Lung (tissue), 12 donors: ENCODE measurements around the gene ATP6V1B1. TPM values are rescaled to one million over a fixed set of nuclear protein-coding genes. Genes with fewer than 3 reads are reported as not detected.

Source experiments
- ATAC-seq: fragments of 200-7000 bp; cut with Tn5 transposase; one replicate; pipeline ENCODE4 v1.9.1; 2020; ENCODE audit warnings: moderate number of reproducible peaks; ENCODE audit not compliant: insufficient read depth, low FRiP score
- DNase-seq, 3 donors: peaks; one replicate each; pipeline ENCODE4 v3.0.0-alpha.2; 2013 to 2017
- H3K27ac ChIP-seq, 2 donors: one replicate each; pipeline ENCODE4 v1.5.1; 2013; ENCODE audit warnings: mild to moderate bottlenecking in 2 of 2, moderate library complexity in 2 of 2, control low read depth in 1 of 2, inconsistent platforms in 1 of 2, low read depth in 1 of 2, low read length in 1 of 2
- H3K27me3 ChIP-seq, 3 donors: one replicate each; pipeline ENCODE4 v1.5.1; 2013; ENCODE audit warnings: low read length in 2 of 3; ENCODE audit not compliant: control insufficient read depth in 3 of 3, insufficient read depth in 3 of 3
- H3K36me3 ChIP-seq, 4 donors: one replicate each; pipeline ENCODE4 v1.5.1; 2013; ENCODE audit warnings: low read length in 4 of 4, mild to moderate bottlenecking in 1 of 4, moderate library complexity in 1 of 4; ENCODE audit not compliant: control insufficient read depth in 4 of 4, insufficient read depth in 4 of 4
- H3K4me1 ChIP-seq, 5 donors: one replicate each; pipeline ENCODE4 v1.5.1; 2013; ENCODE audit warnings: low read length in 5 of 5, mild to moderate bottlenecking in 2 of 5, moderate library complexity in 1 of 5; ENCODE audit not compliant: control insufficient read depth in 5 of 5, insufficient read depth in 5 of 5
- H3K4me3 ChIP-seq: one replicate; pipeline ENCODE4 v1.5.1; 2013; ENCODE audit warnings: mild to moderate bottlenecking, control low read depth, moderate library complexity
- H3K9ac ChIP-seq, 2 donors: one replicate each; pipeline ENCODE4 v1.5.1; 2013; ENCODE audit warnings: low read length in 2 of 2, control low read depth in 1 of 2; ENCODE audit not compliant: insufficient read depth in 1 of 2
- H3K9me3 ChIP-seq, 4 donors: one replicate each; pipeline ENCODE4 v1.5.1; 2013; ENCODE audit warnings: low read length in 3 of 4, mild to moderate bottlenecking in 1 of 4, moderate library complexity in 1 of 4; ENCODE audit not compliant: control insufficient read depth in 4 of 4, insufficient read depth in 3 of 4
- CTCF ChIP-seq: IDR thresholded peaks from 2 replicates; pipeline ENCODE4 v1.5.1; 2012; ENCODE audit warnings: mild to moderate bottlenecking; ENCODE audit errors: control extremely low read depth, extremely low read depth
- whole genome bisulfite sequencing, 2 donors: extraction: QIAGEN DNeasy Blood & Tissue Kit; methylation state at CpG; one replicate each; pipeline ENCODE4 v1.1.7; 2013; 5-methylcytosine and 5-hydroxymethylcytosine counted together
- polyA plus RNA-seq, 2 donors: library from polyadenylated mRNA; stranded (reverse); fragments of 200-250 nt; gene quantifications; one replicate each; pipeline ENCODE4 v1.2.1, GENCODE V29; 2013
- total RNA-seq, 2 donors: library from RNA; depleted of rRNA in 1 of 2; stranded (reverse); fragments of >200 nt in 1 of 2; gene quantifications; one replicate each; pipeline ENCODE4 v1.2.1, GENCODE V29; 2014 to 2021
- donor health status: control.
- donor health status: control.
- donor health status: Bipolar disorder and iron deficiency.
- donor health status: healthy.
- donor health status: DM: yes; HTN: yes; CAD: no.

ATP6V1B1 gene
- total and polyA plus RNA-seq, 4 donors: 0.33 to 5.9 (median 1.8) TPM

GRCh38 chr2:70949086-70949485 lies 13.4 kb downstream of the ATP6V1B1 start:
- 78 to 80% methylated on average over 11 of the region's 11 CpGs for WGBS, 2 donors
- Histone ChIP-seq H3K36me3 (no peaks in the 10 kb centered on the region), H3K4me3 (no peak overlapping the region), H3K4me1 (peaks cover 0 to 6% (median 0%) of the 10 kb centered on the region in 5 donors), H3K9me3 (no peaks in the 10 kb centered on the region), H3K27ac (no peak overlapping the region), H3K9ac (no peak overlapping the region), H3K27me3 (peaks cover 0 to 54% (median 19%) of the 10 kb centered on the region in 3 donors)
- ATAC-seq (no peak), DNase-seq (no peak)
- TF ChIP-seq CTCF: no peak

- whole genome bisulfite sequencing, 2 donors: 85 to 87% methylated on average over 7 of the region's 7 CpGs
- H3K4me3 ChIP-seq: no peak overlapping the region
- DNase-seq: no peak
- H3K9me3 ChIP-seq: no peaks in the 10 kb centered on the region
- H3K27me3 ChIP-seq: peaks cover 0 to 32% (median 10%) of the 10 kb centered on the region in 3 donors
- H3K9ac ChIP-seq: no peak overlapping the region
- peaks cover 0 to 3% (median 0%) of the 10 kb centered on the region in 5 donors for H3K4me1 ChIP-seq
- H3K27ac ChIP-seq: no peak overlapping the region
- no peak for ATAC-seq
- TF ChIP-seq CTCF: no peak
- no peaks in the 10 kb centered on the region for H3K36me3 ChIP-seq
Observed at GRCh38 chr2:70954886-70955285, 19.2 kb downstream of the ATP6V1B1 start.

GRCh38 chr2:70956141-70956540 lies 20.4 kb downstream of the ATP6V1B1 start:
- peaks cover 0 to 30% (median 10%) of the 10 kb centered on the region in 3 donors for H3K27me3 ChIP-seq

More at GRCh38 chr2:70956141-70956540, 20.4 kb downstream of the ATP6V1B1 start:
- peaks cover 0 to 3% (median 0%) of the 10 kb centered on the region in 5 donors for H3K4me1 ChIP-seq
- H3K36me3 ChIP-seq: no peaks in the 10 kb centered on the region
- 87 to 94% methylated on average over 2 of the region's 2 CpGs for WGBS, 2 donors
- H3K9ac ChIP-seq: no peak overlapping the region
- TF ChIP-seq CTCF: no peak
- H3K4me3 ChIP-seq: no peak overlapping the region
- ATAC-seq: no peak
- no peak overlapping the region for H3K27ac ChIP-seq
- no peaks in the 10 kb centered on the region for H3K9me3 ChIP-seq
- DNase-seq: no peak
